GM21447 (cell line): ENCODE results near the gene GLYATL1.

Experiments used
- ATAC-seq: cut with Tn5 transposase; IDR thresholded peaks from one replicate; pipeline ENCODE4 v1.9.1; 2021; ENCODE audit not compliant: unreplicated experiment

The GLYATL1 gene

GRCh38 chr11:58939277-58939676, at the start of gene GLYATL1:
Gene GLYATL1, plus strand, starts transcription at chr11:58939488. Its CDS starts 7,600 bp downstream, at chr11:58947088.
- ATAC-seq: no peak

- ATAC-seq: no peak
Observed at GRCh38 chr11:58893899-58894298, 45.4 kb upstream of the GLYATL1 start.

DNA sequence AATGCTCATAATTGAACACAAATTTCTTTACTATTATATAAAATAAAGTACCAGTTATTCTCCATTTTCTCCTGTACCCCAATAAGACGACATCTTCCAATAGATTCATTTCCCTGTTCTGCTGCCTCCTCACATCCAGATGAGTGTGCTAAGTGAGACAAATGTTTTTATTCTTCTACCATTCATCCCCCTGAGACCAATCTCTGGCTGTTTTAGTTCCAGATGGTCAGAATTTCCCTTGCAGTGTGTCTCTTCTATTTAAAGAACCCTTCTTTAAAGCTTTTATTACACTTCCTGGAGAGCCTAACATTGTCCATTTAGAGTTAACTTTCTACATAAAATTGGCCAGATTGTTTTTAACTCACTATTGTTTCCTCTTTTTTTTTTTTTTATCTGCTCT, 41.2 kb upstream of the GLYATL1 start:
- ATAC-seq: no peak

DNA sequence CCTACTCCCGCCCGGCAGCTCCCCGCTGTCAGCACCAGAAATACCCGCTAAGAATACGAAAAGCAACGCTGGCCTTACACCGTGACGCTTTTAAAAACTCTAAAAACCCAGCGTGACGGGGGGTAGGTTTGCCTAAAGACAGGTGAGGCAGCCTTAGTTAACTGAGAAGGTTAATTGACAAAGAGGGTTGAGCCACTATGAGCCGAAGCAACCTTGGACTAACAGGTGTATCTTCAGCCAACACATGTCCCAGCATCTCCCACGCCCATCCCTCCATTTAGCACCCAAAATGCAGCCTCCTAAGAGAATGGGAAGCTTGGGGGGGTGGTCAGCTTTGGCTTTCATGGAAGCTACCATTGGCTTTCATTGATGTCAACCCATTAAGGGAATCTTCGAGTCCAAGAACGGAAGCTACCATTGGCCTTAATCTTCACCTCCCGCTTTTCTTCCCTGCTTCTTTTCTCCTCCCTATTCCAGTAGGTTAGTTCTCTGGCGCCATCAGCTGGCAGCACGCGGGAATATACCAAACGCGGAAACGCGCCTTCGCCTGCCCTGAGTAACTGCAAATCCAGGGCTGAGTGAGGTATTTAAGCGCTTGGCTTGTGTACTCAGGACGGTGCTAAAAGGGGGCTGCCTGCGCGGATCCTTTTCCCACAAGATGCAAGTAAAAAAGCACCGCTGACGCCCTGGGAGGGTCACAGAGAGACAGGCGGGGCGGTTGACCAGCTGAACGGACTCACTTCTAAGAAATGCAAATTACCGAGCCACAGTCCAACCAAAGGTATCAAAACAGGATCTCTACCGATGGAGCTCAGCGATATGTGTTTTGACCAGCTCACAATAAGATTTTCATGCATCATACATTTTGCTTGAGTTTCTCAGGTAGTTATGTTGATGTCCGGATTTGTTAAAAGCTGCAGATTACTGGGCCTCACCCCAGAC, 38.5 kb upstream of the GLYATL1 start:
- ATAC-seq: peak; percentile 66

GRCh38 chr11:58902881-58903280, 36.4 kb upstream of the GLYATL1 start:
- ATAC-seq: no peak

GRCh38 chr11:58905011-58905720, 34.1 kb upstream of the GLYATL1 start:
- no peak for ATAC-seq

DNA sequence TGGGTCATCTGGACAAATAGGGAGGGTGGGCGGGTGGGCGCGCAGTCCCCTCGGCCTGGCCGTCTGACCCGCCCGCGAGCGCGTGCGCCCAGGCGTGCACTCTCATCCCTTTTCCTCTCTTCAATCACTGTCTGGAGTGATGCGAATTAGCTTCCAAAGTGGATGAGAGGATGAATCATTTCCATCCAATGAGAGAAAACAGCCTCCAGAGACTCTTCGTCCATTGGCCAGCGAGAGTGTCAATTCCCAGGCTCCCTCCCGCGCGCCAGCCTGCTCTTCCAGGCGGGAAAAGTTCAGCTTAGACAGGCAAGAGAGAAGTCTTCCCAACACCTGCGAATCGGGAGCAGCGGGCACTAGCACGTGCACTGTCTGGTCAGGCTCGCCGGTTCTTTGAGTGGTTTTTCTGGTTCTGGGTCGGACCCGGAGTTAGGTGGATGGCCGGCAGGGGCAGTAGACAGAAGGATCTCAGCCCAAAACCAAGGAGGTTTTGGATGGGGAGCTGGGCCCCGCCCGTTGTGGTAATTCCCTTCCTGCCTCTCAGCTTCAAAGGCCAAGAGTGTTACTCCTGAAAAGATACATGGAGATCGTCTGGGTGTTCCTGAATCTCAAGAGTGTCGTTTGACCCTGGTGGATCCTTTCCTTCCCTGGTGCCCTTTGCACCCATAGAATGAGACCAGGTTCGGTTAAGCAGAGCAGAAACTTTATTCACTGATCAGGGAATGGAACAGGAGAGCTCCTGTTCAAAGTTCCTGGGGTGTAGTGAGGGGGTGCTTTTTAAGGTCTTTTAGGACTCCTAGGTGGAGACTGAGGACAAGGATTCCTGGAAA, 33.4 kb upstream of the GLYATL1 start:
- ATAC-seq: no peak

DNA sequence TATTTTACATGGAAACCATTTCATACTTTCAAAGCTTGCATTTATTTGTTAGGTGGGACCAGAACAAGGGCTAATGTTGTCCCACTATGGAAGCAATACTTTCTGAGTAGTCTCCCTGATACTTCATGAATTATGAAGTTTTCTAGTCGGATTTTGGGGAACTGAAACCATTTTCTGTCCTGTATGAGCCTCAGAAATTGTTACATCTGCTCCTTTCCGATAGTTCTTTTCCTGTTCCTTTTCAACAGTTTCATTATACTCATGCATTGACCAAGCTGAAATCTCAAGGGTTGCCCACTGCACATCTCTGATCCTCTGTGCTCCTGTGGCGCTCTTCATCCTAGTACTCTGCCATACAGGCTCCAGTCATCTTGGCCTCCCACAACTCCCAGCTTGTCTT, 31.5 kb upstream of the GLYATL1 start:
- ATAC-seq: no peak

DNA sequence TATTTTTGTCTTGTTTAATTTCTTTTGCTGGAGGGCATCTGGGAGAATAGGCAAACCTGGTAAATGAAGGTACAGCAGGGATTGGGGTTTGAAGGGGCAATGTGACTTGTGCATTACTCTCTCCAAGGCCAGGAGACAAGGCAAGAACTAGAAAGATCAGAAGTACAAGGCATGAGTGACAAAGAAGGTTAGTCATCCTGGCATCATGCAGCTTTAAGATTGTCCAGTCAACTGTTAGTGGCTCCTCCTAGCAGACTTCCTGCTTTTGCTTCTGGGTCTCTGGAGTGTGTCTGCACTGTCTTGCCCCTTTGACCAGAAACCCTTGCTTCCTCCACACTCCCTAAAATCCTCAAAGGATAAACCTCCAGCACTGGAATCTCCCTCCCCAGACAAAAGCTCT, 27.2 kb upstream of the GLYATL1 start:
- ATAC-seq: no peak

- ATAC-seq: no peak
Observed at GRCh38 chr11:58913685-58914084, 25.6 kb upstream of the GLYATL1 start.

GRCh38 chr11:58914821-58915543, 24.3 kb upstream of the GLYATL1 start:
- no peak for ATAC-seq

DNA sequence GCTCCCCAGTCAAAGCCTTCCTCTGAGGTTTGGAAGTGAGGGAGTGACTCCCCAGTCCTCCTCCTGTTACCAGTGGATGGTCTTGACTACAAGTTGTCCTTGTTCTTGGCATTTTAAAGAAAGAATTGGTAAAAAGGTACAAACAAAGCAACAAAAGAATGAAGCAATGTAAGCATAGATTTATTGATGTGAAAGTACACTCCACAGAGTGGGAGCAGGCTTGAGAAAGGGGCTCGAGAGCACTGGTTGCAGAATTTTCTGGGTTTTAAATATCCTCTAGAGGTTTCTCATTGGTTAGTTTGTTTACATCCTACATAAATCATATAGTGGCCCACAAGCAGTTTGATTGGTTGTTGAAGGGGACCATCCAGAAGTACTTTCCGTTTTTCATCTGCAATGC, 22.7 kb upstream of the GLYATL1 start:
- no peak for ATAC-seq

GRCh38 chr11:58917159-58917783, 22.0 kb upstream of the GLYATL1 start:
- no peak for ATAC-seq

DNA sequence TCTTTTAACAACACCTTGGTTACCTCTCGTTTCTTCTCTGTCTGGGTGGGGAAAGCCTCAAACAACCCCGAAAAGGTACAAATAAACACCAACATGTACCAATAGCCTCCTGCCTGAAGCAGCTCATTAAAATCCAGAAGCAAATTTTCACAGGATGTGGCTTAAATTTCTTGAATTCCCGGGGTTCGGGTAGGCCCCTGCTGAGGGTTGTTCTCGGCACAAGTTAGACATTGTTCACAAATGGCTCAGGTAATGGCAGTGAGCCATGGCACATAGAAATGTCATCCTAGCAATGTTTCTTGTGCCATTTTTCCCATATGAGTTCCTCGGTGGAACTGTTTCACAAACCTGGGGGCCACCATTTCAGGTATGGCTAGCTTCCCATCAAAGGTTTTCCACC, 19.7 kb upstream of the GLYATL1 start:
- no peak for ATAC-seq

DNA sequence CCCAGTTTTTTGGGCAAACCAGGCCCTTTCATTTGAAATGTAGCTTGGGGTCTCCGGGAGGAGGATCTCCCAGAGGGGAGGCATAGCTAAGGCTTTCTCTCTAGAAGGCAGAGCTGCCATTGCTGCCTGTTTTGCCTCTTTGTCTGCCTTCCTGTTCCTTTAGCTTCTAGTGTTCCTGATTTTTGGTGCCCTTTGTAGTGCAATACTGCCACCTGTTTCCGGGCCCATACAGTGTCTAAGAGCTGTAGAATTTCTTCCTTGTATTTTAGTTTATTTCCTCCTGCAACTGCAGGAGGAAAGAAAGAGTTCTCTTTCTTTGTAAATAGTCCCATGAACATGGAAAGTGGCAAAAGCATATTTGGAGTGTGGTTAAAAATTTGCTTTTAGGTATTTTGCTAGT, 19.3 kb upstream of the GLYATL1 start:
- ATAC-seq: no peak

DNA sequence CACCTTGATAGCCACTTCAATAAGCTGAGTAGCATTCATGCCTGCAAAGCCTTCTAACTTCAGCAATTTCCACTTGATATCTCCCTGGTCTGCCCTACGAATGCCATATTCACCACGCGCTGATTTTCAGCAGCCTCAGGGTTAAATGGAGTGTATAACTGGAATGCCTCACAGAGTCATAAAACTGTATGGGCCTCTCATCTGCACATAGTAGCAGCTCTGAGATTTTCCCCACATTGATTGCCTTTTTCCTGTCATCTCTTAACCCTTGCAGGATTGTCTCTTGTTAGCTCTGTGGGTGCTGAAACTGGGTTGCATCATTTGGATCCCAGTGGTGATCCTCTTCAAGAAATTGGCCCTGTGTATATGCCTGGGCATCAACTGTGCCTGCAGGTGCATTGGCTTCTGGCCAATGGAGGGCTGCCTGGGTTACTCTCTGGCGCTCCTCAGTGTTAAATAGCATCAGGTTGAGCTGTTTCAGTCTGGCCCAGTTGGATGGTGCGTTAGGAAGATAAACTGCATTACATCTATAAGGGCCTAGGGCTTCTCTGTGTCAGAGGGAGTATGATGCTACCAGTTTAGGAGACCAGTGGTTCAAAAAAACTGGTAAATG, 17.4 kb upstream of the GLYATL1 start:
- no peak for ATAC-seq

- no peak for ATAC-seq
Observed at GRCh38 chr11:58922479-58922878, 16.8 kb upstream of the GLYATL1 start.

GRCh38 chr11:58923300-58923788, 15.9 kb upstream of the GLYATL1 start:
- ATAC-seq: peak; percentile 94

DNA sequence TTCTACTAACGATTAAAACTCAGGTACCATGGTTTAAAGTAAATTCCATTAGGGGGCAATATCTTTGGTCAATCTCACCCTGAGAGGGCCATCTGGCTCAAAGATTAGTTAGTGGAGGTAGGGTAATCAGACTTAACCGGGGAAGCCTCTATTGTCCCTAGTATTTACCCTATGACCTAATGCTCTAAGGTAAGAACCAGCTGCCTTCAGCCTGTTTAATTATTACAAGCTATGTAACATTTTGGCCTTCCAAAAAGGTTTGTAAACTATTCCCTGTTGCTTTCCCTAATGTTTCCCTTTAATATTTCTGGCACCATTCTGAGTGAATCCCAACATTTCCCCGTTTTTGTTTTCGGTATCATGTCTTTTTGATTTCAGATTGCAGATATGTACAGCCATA, 15.1 kb upstream of the GLYATL1 start:
- no peak for ATAC-seq

- no peak for ATAC-seq
Observed at GRCh38 chr11:58926251-58926650, 13.0 kb upstream of the GLYATL1 start.
